ENCODE results near the gene PCDHGB5. TPM values are rescaled to one million over a fixed set of nuclear protein-coding genes. Genes with fewer than 3 reads are reported as not detected.

PCDHGB5 gene
- total and polyA plus RNA-seq, 2 donors from 2014 or later = 0.82 to 12.3 TPM

GRCh38 chr5:141440341-141440740 is 42.6 kb downstream of the PCDHGB5 start:
- no peaks in the 10 kb centered on the region for H3K36me3 ChIP-seq (ENCODE audit: control insufficient read depth in 2 of 3, insufficient read depth in 3 of 3, low read length in 3 of 3)
- FAIRE-seq = no peak
- no peak overlapping the region for H3K9ac ChIP-seq (ENCODE audit: low read length in 3 of 3)
- intact Hi-C loops (cut with DNase I) = no loop called here
- no peaks in the 10 kb centered on the region for H3K27me3 ChIP-seq (ENCODE audit: control insufficient read depth, insufficient read depth, low read length)
- no peaks in the 10 kb centered on the region for H3K4me1 ChIP-seq (ENCODE audit: control insufficient read depth in 2 of 3, insufficient read depth in 2 of 3, low read depth in 1 of 3, low read length in 3 of 3)
- H3K9me3 ChIP-seq (ENCODE audit: control insufficient read depth in 2 of 3, insufficient read depth in 1 of 3, low read length in 3 of 3) = peaks cover 3 to 31% (median 11%) of the 10 kb centered on the region in 3 donors
- no peak overlapping the region for H3K27ac ChIP-seq (ENCODE audit: low read depth in 2 of 2, low read length in 2 of 2)
- DNase-seq = no peak
- TF ChIP-seq CTCF (IDR thresholded peaks at IDR 0.05; ENCODE audit: borderline replicate concordance, extremely low read depth, insufficient read depth) = no peak
- no peak overlapping the region for H3K4me3 ChIP-seq (ENCODE audit: low read length in 3 of 3)

- DNase-seq (no peak), FAIRE-seq (no peak)
- TF ChIP-seq CTCF (IDR thresholded peaks at IDR 0.05; ENCODE audit: borderline replicate concordance, extremely low read depth, insufficient read depth) = no peak
Measured at GRCh38 chr5:141441571-141442170, 43.9 kb downstream of the PCDHGB5 start.

More at GRCh38 chr5:141441571-141442170, 43.9 kb downstream of the PCDHGB5 start:
- Histone ChIP-seq H3K27ac (ENCODE audit: low read depth in 2 of 2, low read length in 2 of 2) (no peak overlapping the region), H3K4me1 (ENCODE audit: control insufficient read depth in 2 of 3, insufficient read depth in 2 of 3, low read depth in 1 of 3, low read length in 3 of 3) (no peaks in the 10 kb centered on the region), H3K27me3 (ENCODE audit: control insufficient read depth, insufficient read depth, low read length) (no peaks in the 10 kb centered on the region), H3K4me3 (ENCODE audit: low read length in 3 of 3) (no peak overlapping the region), H3K9me3 (ENCODE audit: control insufficient read depth in 2 of 3, insufficient read depth in 1 of 3, low read length in 3 of 3) (peaks cover 3 to 23% (median 5%) of the 10 kb centered on the region in 3 donors), H3K9ac (ENCODE audit: low read length in 3 of 3) (no peak overlapping the region), H3K36me3 (ENCODE audit: control insufficient read depth in 2 of 3, insufficient read depth in 3 of 3, low read length in 3 of 3) (no peaks in the 10 kb centered on the region)
- intact Hi-C loops (cut with DNase I) = no loop called here

Other genes starting within 250 kb of the PCDHGB5 start
Only the 30 nearest of the 37 such genes appear.
- gene PCDHB9, start 210.8 kb upstream of the PCDHGB5 start, total RNA-seq = 2.4 TPM
- 0.47 TPM for gene PCDHB9, start 210.8 kb upstream of the PCDHGB5 start, polyA plus RNA-seq (ENCODE audit: insufficient read depth, low read depth, low replicate concordance)
- 2.3 TPM for gene PCDHB10, start 205.6 kb upstream of the PCDHGB5 start, total RNA-seq
- gene PCDHB10, start 205.6 kb upstream of the PCDHGB5 start, polyA plus RNA-seq (ENCODE audit: insufficient read depth, low read depth, low replicate concordance) = 0.73 TPM
- 4.3 TPM for gene PCDHB11, start 198.3 kb upstream of the PCDHGB5 start, total RNA-seq
- 0.47 TPM for gene PCDHB11, start 198.3 kb upstream of the PCDHGB5 start, polyA plus RNA-seq (ENCODE audit: insufficient read depth, low read depth, low replicate concordance)
- gene PCDHB12, start 189.2 kb upstream of the PCDHGB5 start, total RNA-seq = 2.5 TPM
- 0.77 TPM for gene PCDHB12, start 189.2 kb upstream of the PCDHGB5 start, polyA plus RNA-seq (ENCODE audit: insufficient read depth, low read depth, low replicate concordance)
- 5.9 TPM for gene PCDHB13, start 184.0 kb upstream of the PCDHGB5 start, total RNA-seq
- gene PCDHB13, start 184.0 kb upstream of the PCDHGB5 start, polyA plus RNA-seq (ENCODE audit: insufficient read depth, low read depth, low replicate concordance) = 0.86 TPM
- 6.2 TPM for gene PCDHB14, start 174.6 kb upstream of the PCDHGB5 start, total RNA-seq
- gene PCDHB14, start 174.6 kb upstream of the PCDHGB5 start, polyA plus RNA-seq (ENCODE audit: insufficient read depth, low read depth, low replicate concordance) = 2.0 TPM
- 6.0 TPM for gene PCDHB15, start 152.6 kb upstream of the PCDHGB5 start, total RNA-seq
- 1.8 TPM for gene PCDHB15, start 152.6 kb upstream of the PCDHGB5 start, polyA plus RNA-seq (ENCODE audit: insufficient read depth, low read depth, low replicate concordance)
- 0.94 TPM for gene SLC25A2, start 93.9 kb upstream of the PCDHGB5 start, total RNA-seq
- not detected for gene SLC25A2, start 93.9 kb upstream of the PCDHGB5 start, polyA plus RNA-seq (ENCODE audit: insufficient read depth, low read depth, low replicate concordance)
- gene TAF7, start 77.2 kb upstream of the PCDHGB5 start, total RNA-seq = 73.5 TPM
- 71.3 TPM for gene TAF7, start 77.2 kb upstream of the PCDHGB5 start, polyA plus RNA-seq (ENCODE audit: insufficient read depth, low read depth, low replicate concordance)
- gene PCDHGA1, start 67.4 kb upstream of the PCDHGB5 start, total RNA-seq = 0.69 TPM
- gene PCDHGA1, start 67.4 kb upstream of the PCDHGB5 start, polyA plus RNA-seq (ENCODE audit: insufficient read depth, low read depth, low replicate concordance) = 0.19 TPM
- 4.7 TPM for gene PCDHGA2, start 59.2 kb upstream of the PCDHGB5 start, total RNA-seq
- 0.73 TPM for gene PCDHGA2, start 59.2 kb upstream of the PCDHGB5 start, polyA plus RNA-seq (ENCODE audit: insufficient read depth, low read depth, low replicate concordance)
- 4.0 TPM for gene PCDHGA3, start 54.1 kb upstream of the PCDHGB5 start, total RNA-seq
- gene PCDHGA3, start 54.1 kb upstream of the PCDHGB5 start, polyA plus RNA-seq (ENCODE audit: insufficient read depth, low read depth, low replicate concordance) = 0.22 TPM
- 2.9 TPM for gene PCDHGB1, start 47.8 kb upstream of the PCDHGB5 start, total RNA-seq
- gene PCDHGB1, start 47.8 kb upstream of the PCDHGB5 start, polyA plus RNA-seq (ENCODE audit: insufficient read depth, low read depth, low replicate concordance) = 0.37 TPM
- gene PCDHGA4, start 42.9 kb upstream of the PCDHGB5 start, total RNA-seq = 3.9 TPM
- 0.13 TPM for gene PCDHGA4, start 42.9 kb upstream of the PCDHGB5 start, polyA plus RNA-seq (ENCODE audit: insufficient read depth, low read depth, low replicate concordance)
- 4.0 TPM for gene PCDHGB2, start 38.0 kb upstream of the PCDHGB5 start, total RNA-seq
- gene PCDHGB2, start 38.0 kb upstream of the PCDHGB5 start, polyA plus RNA-seq (ENCODE audit: insufficient read depth, low read depth, low replicate concordance) = not detected
- gene PCDHGA5, start 33.8 kb upstream of the PCDHGB5 start, total RNA-seq = 2.8 TPM
- not detected for gene PCDHGA5, start 33.8 kb upstream of the PCDHGB5 start, polyA plus RNA-seq (ENCODE audit: insufficient read depth, low read depth, low replicate concordance)
- 4.4 TPM for gene PCDHGB3, start 27.7 kb upstream of the PCDHGB5 start, total RNA-seq
- 0.15 TPM for gene PCDHGB3, start 27.7 kb upstream of the PCDHGB5 start, polyA plus RNA-seq (ENCODE audit: insufficient read depth, low read depth, low replicate concordance)
- gene PCDHGA6, start 24.1 kb upstream of the PCDHGB5 start, total RNA-seq = 7.2 TPM
- 0.34 TPM for gene PCDHGA6, start 24.1 kb upstream of the PCDHGB5 start, polyA plus RNA-seq (ENCODE audit: insufficient read depth, low read depth, low replicate concordance)
- 4.1 TPM for gene PCDHGA7, start 15.2 kb upstream of the PCDHGB5 start, total RNA-seq
- 0.49 TPM for gene PCDHGA7, start 15.2 kb upstream of the PCDHGB5 start, polyA plus RNA-seq (ENCODE audit: insufficient read depth, low read depth, low replicate concordance)
- gene PCDHGB4, start 10.2 kb upstream of the PCDHGB5 start, total RNA-seq = 6.1 TPM
- gene PCDHGB4, start 10.2 kb upstream of the PCDHGB5 start, polyA plus RNA-seq (ENCODE audit: insufficient read depth, low read depth, low replicate concordance) = 1.0 TPM
- 1.8 TPM for gene PCDHGA8, start 5.3 kb upstream of the PCDHGB5 start, total RNA-seq
- gene PCDHGA8, start 5.3 kb upstream of the PCDHGB5 start, polyA plus RNA-seq (ENCODE audit: insufficient read depth, low read depth, low replicate concordance) = 0.09 TPM
- gene PCDHGA9, start 4.8 kb downstream of the PCDHGB5 start, total RNA-seq = 7.6 TPM
- 0.54 TPM for gene PCDHGA9, start 4.8 kb downstream of the PCDHGB5 start, polyA plus RNA-seq (ENCODE audit: insufficient read depth, low read depth, low replicate concordance)
- gene PCDHGB6, start 10.1 kb downstream of the PCDHGB5 start, total RNA-seq = 7.5 TPM
- 0.22 TPM for gene PCDHGB6, start 10.1 kb downstream of the PCDHGB5 start, polyA plus RNA-seq (ENCODE audit: insufficient read depth, low read depth, low replicate concordance)
- 5.1 TPM for gene PCDHGA10, start 15.0 kb downstream of the PCDHGB5 start, total RNA-seq
- 0.47 TPM for gene PCDHGA10, start 15.0 kb downstream of the PCDHGB5 start, polyA plus RNA-seq (ENCODE audit: insufficient read depth, low read depth, low replicate concordance)
- gene PCDHGB7, start 19.7 kb downstream of the PCDHGB5 start, total RNA-seq = 15.1 TPM
- 1.0 TPM for gene PCDHGB7, start 19.7 kb downstream of the PCDHGB5 start, polyA plus RNA-seq (ENCODE audit: insufficient read depth, low read depth, low replicate concordance)
- gene PCDHGA11, start 23.1 kb downstream of the PCDHGB5 start, total RNA-seq = 3.6 TPM
- 0.37 TPM for gene PCDHGA11, start 23.1 kb downstream of the PCDHGB5 start, polyA plus RNA-seq (ENCODE audit: insufficient read depth, low read depth, low replicate concordance)
- gene PCDHGA12, start 32.6 kb downstream of the PCDHGB5 start, total RNA-seq = 4.0 TPM
- 0.24 TPM for gene PCDHGA12, start 32.6 kb downstream of the PCDHGB5 start, polyA plus RNA-seq (ENCODE audit: insufficient read depth, low read depth, low replicate concordance)
- 51.5 TPM for gene PCDHGC3, start 78.0 kb downstream of the PCDHGB5 start, total RNA-seq
- gene PCDHGC3, start 78.0 kb downstream of the PCDHGB5 start, polyA plus RNA-seq (ENCODE audit: insufficient read depth, low read depth, low replicate concordance) = 41.0 TPM
- gene PCDHGC4, start 87.1 kb downstream of the PCDHGB5 start, total RNA-seq = 1.5 TPM
- gene PCDHGC4, start 87.1 kb downstream of the PCDHGB5 start, polyA plus RNA-seq (ENCODE audit: insufficient read depth, low read depth, low replicate concordance) = not detected
- 1.4 TPM for gene PCDHGC5, start 91.1 kb downstream of the PCDHGB5 start, total RNA-seq
- gene PCDHGC5, start 91.1 kb downstream of the PCDHGB5 start, polyA plus RNA-seq (ENCODE audit: insufficient read depth, low read depth, low replicate concordance) = not detected

All from kidney (tissue), 14 donors.